GM21515 (cell line): ENCODE data around the gene CLDN5.
"Not testable (repeated sequence)": the region's sequence is repeated elsewhere in the genome, so short reads cannot be mapped to it uniquely, and the experiment has no call there.

Experiments
- ATAC-seq: cut with Tn5 transposase; IDR thresholded peaks from one replicate; pipeline ENCODE4 v1.9.1; 2021; ENCODE audit not compliant: unreplicated experiment

Gene CLDN5

DNA sequence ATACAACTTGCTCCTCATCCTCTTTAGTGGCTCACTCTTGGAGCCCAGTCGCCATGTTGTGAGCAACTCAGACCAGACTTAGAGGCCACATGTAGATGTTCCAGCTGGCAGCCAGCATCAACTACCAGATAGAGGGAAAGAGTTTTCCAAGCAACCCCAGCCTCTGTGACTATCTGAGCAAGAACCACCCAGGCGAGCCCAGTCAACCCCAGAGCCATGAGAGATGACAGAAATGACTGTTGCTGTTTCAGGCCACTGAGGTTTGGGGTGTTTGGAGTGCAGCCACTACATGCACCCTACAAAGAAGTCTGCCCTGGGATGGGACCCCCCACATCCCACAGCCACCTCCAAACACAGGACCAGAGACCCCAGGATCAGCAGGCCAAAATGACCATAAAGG is 24.8 kb upstream of the CLDN5 start:
- no peak for ATAC-seq

DNA sequence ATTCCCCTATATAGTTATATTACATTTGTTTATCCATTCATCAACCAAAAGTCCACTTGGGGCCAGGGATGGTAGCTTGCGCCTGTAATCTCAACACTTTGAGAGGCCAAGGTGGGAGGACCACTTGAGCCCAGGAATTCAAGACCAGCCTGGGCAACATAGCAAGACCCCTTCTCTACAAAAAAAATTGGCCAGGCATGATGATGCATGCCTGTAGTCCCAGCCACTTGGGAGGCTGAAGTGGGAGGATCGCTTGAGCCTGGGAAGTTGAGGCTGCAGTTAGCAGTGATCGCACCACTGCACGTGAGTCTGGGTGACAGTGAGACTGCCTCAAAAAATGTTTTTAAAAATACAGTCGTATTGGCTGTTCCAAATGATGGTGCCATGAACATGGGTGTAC is 24.2 kb upstream of the CLDN5 start:
- ATAC-seq = not testable (repeated sequence)

GRCh38 chr22:19547620-19548019 is 23.4 kb upstream of the CLDN5 start:
- no peak for ATAC-seq

DNA sequence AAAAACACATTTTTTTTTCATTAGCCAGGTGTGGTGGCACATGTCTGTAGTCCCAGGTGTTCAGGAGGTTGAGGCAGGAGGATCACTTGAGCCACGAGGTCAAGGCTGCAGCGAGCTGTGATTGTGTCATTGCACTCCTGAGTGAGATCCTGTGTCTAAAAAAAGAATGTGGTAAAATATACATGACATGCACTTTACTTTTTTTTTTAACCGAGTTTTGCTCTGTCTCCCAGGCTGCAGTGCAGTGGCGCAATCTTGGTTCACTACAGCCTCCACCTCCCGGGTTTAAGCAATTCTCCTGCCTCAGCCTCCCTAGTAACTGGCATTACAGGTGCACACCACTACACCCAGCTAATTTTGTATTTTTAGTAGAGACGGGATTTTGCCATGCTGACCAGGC is 22.5 kb upstream of the CLDN5 start:
- no peak for ATAC-seq

- no peak for ATAC-seq
Observed at GRCh38 chr22:19545935-19546207, 21.7 kb upstream of the CLDN5 start.

DNA sequence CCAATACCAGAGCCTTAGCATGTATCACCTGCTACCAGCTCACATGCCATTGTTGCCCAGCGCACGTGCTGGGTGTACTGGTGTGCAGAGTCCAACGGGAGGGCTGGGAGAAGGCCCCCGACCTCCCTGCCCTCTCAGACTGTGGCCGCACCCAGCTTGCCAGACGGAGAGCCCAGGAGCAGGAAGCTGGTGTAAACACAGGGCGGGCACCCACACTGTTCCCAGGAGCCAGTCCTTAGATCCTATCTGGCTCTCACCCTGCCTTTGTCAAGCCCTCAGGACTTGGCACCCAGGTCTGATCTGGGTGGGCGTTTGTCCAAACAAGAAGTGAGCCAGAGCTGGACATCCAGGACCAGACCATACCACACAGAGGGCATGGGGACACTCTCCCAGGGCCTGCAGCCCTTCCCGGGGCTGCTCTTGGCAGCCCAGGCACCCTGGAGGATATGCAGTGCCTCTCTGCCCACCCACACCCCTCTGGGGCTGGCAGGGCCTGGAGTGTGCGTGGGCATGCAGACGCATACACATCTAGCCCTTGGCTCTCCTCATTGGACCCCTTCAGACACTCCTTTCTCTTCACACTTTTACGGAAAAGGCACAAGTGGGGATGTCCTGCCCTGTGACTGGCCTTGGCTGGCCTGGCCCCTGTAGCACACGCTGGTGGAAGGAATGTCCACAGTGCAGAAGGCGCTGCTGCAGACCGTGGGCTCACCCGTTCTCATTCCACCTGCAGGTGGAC is 19.9 kb upstream of the CLDN5 start:
- no peak for ATAC-seq

DNA sequence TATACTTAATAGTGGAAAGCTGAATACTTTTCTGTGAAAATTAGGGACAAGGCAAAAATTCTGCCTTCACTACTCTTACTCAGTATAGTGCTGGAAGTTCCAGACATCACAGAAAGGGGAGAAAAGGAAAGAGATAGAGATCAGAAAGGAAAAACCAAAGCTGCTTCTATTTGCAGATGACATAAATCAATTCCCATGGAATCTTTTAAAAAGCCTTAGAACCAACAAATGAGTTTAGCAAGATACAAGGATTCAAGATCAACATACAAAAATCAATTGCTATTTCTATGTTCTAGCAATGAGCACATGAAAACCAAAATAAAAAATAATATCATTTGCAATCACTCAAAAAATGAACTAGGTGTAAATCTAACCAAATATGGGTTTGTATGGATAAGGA is 16.2 kb upstream of the CLDN5 start:
- no peak for ATAC-seq

DNA sequence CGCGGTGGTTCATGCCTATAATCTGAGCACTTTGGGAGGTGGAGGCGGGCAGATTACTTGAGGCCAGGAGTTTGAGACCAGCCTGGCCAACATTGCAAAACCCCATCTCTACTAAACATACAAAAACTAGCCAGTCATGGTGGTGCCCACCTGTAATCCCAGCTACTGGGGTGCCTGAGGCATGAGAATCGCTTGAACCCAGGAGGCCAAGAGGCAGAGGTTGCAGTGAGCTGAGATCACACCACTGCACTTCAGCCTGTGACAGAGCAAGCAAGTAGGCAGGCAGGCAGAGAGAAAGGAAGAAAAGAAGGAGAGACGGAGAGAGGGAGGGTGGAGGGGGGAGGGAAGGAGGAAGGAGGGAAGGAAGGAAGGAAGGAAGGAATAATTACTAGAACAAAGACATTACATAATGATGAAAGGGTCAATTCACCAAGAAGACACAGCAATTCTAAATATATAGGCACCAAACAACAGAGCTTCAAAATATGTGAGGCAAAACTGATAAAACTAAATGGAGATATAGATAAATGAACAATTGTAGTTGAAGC is 13.8 kb upstream of the CLDN5 start:
- no peak for ATAC-seq

DNA sequence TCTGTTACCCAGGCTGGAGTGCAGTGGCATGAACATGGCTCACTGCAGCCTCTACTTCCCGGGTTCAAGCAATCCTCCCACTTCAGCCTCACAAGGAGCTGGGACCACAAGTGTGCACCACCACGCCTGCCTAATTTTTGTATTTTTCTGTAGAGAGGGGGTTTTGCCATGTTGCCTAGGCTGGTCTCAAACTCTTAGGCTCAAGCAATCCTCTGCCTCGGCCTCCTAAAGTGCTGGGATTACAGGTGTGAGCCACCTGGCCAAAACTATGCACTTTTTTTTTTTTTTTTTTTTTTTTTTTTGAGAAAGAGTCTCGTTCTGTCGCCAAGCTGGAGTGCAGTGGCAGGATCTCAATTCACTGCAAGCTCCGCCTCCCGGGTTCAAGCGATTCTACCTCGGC is 12.4 kb upstream of the CLDN5 start:
- ATAC-seq = no peak

DNA sequence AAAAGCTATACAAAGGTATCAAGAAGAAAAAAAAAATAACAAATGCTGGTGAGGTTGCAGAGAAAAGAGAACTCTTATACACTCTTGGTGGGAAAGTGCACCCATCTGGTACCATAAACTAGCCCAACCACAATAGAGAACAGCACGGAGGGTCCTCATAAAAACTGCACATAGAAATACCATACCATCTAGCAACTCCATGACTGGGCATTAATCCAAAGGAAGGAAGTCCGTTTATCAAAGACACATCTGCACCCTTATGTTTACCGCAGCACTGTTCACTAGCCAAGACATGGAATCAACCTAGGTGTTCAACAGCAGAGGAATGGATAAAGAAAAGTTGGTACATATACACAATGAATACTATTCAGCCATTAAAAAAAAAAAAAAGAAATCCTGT is 10.8 kb upstream of the CLDN5 start:
- no peak for ATAC-seq

- no peak for ATAC-seq
Observed at GRCh38 chr22:19533857-19534256, 9.6 kb upstream of the CLDN5 start.

GRCh38 chr22:19533049-19533626 is 8.9 kb upstream of the CLDN5 start:
- ATAC-seq = no peak

DNA sequence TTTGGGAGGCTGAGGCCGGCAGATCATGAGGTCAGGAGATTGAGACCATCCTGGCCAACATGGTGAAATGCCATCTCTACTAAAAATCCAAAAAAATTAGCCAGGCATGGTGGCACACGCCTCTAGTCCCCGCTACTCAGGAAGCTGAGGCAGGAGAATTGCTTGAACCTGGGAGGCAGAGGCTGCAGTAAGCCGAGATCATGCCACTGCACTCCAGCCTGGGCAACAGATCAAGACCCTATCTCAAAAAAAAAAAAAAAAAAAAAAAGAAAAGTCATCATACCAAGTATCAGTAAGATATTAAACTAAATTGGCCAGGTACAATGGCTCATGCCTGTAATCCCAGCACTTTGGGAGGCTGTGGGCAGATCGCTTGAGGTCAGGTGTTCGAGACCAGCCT is 7.1 kb upstream of the CLDN5 start:
- ATAC-seq = not testable (repeated sequence)

- ATAC-seq = no peak
Observed at GRCh38 chr22:19530751-19531150, 6.5 kb upstream of the CLDN5 start.

- ATAC-seq = no peak
Observed at GRCh38 chr22:19529811-19530210, 5.6 kb upstream of the CLDN5 start.

GRCh38 chr22:19527861-19528417 is 3.7 kb upstream of the CLDN5 start:
- no peak for ATAC-seq

- no peak for ATAC-seq
Observed at GRCh38 chr22:19527321-19527721, 3.1 kb upstream of the CLDN5 start.

GRCh38 chr22:19526702-19527111 is 2.5 kb upstream of the CLDN5 start:
- ATAC-seq = no peak

- ATAC-seq = no peak
Observed at GRCh38 chr22:19526076-19526701, 2.0 kb upstream of the CLDN5 start.

DNA sequence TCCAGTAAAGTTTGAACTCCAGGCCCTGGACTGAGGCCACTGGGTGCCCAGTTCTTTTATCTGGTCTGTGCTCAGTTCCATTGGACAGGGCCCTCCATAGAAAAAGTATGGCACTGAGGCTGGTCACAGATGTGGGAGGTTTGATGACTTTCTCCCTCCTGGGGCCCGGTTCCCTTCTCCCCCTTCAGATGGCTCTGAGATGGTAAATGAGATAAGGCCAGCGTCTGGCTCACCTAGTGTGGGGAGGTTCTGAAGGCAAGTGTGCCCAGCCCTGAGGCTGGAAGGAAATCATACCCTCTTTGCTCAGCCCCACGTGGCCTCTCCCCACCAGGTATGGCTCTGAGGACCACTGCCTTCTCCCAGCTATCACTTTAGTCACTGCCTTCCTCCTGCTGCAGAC is 1.5 kb upstream of the CLDN5 start:
- ATAC-seq = no peak

GRCh38 chr22:19525116-19525660 is 978 bp upstream of the CLDN5 start:
- ATAC-seq = no peak
